HG03095 (cell line): ENCODE measurements around the gene SLC6A6.

Experiments
- ATAC-seq: cut with Tn5 transposase; IDR thresholded peaks from one replicate; pipeline ENCODE4 v1.9.1; 2021; ENCODE audit warnings: moderate library complexity; ENCODE audit not compliant: unreplicated experiment

The SLC6A6 gene

GRCh38 chr3:14481646-14482036 is 79.2 kb downstream of the SLC6A6 start:
- no peak for ATAC-seq

GRCh38 chr3:14482271-14482721 is 79.9 kb downstream of the SLC6A6 start:
- ATAC-seq: no peak

GRCh38 chr3:14483286-14483685 is 80.9 kb downstream of the SLC6A6 start:
- ATAC-seq: no peak

GRCh38 chr3:14484741-14485140 is 82.3 kb downstream of the SLC6A6 start:
- ATAC-seq: no peak

DNA sequence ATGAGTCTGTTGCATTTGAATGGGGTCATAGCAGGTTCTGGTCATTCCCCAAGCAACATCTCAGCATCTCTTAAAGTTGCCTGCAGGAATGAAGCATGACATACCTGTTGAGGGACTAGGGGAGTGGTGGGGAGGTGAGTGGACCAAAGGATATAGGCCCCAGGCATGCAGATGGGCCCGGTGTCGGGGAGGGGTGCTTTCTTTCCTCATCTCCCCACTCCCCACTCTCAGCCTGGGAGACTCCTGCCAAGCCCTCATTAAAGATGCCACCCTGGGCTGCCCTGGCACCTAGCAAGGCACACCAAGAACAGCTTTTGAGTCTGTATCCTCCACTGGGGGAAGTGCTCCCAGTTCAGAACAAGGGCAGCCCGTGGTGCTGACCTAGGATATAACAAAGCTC is 83.6 kb downstream of the SLC6A6 start:
- ATAC-seq: no peak

DNA sequence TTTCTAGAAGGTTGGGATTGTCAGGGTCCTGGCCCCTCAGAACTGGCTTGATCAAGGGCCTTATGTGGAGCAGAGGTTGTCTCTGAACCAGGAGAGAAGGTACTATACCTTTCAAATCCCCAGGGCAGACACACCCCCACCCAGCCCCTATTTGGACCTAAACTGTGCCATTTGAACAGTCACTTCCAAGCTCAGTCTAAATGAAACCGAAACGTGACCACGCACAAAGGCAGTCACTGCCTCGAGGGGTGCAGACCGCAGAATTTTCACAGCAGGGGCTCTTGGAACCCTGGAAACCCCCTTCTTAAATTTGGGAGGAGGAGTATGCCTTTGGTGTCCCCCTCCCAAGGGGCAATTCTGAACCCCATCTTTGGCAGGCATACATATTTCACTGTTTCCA is 84.1 kb downstream of the SLC6A6 start:
- ATAC-seq: no peak

GRCh38 chr3:14487086-14487485 is 84.7 kb downstream of the SLC6A6 start:
- ATAC-seq: no peak

DNA sequence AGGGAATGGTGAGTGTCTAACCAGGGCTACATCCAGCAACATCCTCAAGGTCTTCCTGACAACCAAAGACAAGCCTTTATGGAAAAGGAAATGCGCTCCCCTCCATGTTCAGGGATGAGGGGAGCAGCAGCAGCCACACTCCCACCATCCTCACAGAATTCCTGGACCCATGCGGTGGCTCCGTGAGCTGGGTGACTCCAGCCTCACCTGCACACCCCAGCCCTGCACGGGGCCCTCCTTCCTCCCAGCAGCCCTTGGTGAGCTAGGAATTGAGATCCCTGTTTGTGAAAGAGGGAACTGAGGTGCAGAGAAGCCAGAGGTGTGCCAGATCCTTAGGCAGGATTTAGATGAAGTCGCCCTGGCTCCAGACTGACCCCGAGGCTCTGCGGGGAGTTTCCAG is 85.4 kb downstream of the SLC6A6 start:
- ATAC-seq: no peak

- no peak for ATAC-seq
These were observed 86.1 kb downstream of the SLC6A6 start for GRCh38 chr3:14488286-14489041.

- no peak for ATAC-seq
These were observed 87.2 kb downstream of the SLC6A6 start for GRCh38 chr3:14489641-14490040.

- no peak for ATAC-seq
These were observed 87.8 kb downstream of the SLC6A6 start for GRCh38 chr3:14490255-14490654.

- ATAC-seq: no peak
These were observed 88.4 kb downstream of the SLC6A6 start for GRCh38 chr3:14490831-14491230.

- no peak for ATAC-seq
These were observed 89.2 kb downstream of the SLC6A6 start for GRCh38 chr3:14491396-14492190.

DNA sequence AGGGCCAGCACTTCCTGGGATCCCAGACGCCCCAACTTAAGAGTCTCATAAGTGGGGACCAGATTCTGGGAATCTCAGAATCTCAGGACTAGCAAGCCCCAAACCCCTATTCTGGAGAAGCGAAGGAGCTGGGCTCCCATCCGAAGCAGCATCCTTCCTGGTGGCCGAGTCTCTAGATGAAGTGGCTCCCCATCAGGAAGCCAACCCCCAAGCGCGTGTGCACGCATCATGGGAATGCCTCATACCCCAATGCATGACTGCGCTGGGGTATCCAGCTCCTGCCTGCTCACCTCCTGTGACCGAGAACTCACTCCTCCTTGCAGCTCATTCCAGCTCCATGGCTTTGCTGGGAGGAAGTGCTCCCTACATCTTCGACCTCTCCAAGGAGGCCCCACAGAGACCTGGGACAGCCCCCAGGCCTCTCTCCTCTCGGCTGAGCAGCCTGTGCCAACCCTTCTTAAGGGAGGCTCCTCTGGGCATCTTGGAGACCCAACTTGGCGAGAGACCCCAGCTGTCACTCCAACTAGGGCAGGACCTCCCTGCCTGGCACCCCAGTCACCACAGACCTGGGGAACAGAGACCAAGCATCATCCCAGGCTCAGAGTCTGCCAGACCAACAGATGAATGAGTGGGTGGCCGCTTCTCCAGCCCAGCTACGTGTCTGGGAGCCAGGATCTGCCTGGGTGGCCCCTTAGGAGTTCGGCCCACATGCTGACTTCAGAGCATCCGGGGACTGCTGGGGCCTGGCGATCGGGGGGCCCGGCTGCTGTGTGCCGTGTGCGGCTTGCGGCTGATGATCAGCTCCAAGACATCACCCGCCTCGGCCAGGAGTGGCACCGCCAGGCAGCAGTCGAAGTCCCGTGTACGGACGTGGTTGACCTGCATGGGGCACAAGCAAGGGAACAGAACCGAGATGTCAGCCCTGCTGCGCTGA is 90.8 kb downstream of the SLC6A6 start:
- ATAC-seq: no peak

- no peak for ATAC-seq
These were observed 92.0 kb downstream of the SLC6A6 start for GRCh38 chr3:14494279-14494972.

DNA sequence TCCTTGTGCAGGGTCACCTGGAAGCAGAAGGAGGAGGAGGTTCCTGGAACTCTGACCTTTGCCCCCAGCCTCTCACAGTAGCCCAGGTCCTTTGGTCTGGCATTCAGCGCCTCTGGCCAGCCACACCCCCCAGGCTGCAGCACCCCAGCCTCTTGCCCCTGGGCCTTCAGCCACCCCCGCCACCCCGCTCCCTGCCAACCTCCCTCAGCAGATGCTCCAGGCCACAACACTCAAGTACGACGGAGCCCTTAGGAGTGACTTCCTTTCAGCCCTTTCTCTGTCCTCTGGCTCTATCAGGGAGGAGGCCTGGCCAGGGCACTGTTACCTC is 92.5 kb downstream of the SLC6A6 start:
- no peak for ATAC-seq

DNA sequence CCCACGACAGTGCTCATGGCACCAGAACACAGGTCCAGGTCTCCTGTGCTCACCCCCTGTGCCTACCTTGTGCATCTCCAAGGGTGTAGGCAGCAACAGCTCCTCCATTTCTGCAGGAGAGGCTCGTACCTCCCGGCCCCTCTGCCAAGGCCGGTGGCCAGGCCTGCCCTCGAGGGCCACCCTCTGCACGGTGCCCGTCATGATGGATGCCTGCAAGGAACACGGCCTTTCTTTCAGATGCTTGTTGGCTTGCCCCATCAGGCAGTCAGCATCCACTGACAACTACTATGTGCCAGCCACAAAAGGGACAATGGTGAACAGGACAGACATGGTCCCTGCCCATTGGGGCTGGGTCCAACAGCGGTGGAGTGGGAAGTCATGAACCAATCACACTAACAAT is 93.9 kb downstream of the SLC6A6 start:
- no peak for ATAC-seq

DNA sequence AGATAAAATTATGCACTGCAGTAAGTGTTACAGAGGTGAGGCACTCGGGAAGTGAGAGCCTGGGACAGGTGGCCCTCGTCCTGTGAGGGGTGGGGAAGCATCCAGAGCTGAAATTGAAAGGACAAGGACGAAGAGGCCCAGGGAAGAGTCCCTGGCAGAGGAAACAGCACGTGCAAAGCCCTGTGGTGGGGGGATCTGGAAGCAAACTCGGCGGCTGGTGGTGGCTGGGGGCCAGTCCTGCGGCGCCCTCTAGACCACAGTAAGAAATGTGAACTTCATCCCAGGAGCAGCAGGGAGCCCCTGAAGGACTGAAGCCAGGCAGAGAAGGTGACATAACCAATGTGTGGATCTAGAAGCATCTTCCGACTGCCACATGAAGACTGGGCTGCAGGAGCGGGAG is 94.9 kb downstream of the SLC6A6 start:
- no peak for ATAC-seq

DNA sequence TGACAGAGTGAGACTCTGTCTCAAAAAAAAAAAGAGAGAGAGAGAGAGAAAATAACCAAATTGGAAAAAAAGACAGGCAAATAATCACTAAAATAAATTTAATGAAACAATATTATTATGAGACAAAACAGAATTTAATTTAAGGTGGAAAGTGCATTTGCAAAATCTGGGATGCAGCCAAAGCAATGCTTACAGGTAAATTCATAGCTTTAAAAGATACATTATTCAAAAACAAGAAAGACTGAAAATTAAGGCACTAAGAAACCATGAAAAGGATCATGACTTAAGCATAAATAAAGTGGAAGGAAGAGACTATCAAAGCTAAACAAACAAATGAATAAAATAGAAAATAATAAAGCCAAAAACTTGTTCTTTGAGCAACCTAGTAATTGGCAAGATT is 100.1 kb downstream of the SLC6A6 start:
- ATAC-seq: no peak

DNA sequence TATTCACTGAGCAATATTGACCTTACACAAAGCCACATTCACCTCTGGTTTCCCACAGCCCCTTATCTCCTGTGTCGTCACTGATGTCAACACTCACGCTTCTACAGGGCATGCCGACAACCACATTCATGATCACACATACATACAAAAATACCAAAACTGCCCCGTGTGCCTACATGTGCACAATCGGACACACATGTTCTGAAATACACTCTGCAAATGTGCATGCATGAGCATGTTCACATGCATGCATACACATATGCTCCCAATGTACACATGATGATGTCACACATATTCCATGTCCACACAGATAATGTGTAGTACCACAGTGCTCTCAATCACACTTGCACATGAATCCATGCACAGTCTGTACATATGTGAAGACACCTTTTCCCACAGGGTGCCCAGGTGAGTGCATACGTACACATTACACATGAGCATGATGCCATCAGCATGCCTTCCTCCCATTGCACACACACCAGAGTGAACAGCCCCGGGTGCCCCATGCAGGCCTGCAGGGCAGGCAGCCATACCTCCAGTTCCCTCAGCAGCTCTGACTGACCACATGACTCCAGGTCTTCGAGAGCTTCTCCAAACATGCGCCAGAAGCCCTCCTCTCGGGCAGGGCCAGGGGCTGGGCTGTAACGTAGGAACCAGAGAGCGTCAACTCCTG is 100.8 kb downstream of the SLC6A6 start:
- no peak for ATAC-seq
